HG03565 (cell line): ENCODE data around the gene EHD2.

Experiments used
- ATAC-seq: cut with Tn5 transposase; IDR thresholded peaks from one replicate; pipeline ENCODE4 v1.9.1; 2021; ENCODE audit warnings: mild to moderate bottlenecking, moderate library complexity; ENCODE audit not compliant: unreplicated experiment

EHD2 gene

GRCh38 chr19:47687906-47688305 is 25.3 kb upstream of the EHD2 start:
- ATAC-seq: no peak

GRCh38 chr19:47691090-47691489 is 22.1 kb upstream of the EHD2 start:
- no peak for ATAC-seq

DNA sequence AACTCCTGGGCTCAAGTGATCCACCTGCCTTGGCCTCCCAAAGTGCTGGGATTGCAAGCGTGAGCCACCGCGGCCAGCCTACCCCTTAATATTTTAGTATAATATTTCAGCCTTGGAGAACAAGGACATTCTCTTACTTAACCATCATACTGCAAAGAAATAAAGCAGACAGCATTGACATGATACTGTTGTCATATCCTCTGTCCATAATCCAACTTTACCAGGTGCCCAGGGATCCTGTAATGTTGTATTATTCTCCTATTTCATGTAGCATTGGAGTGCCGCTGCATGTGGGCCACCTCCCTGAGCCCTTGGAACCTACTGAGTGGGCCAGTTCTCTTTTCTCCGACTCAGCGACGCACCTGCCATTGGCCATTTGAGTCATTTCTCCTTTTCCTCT is 21.4 kb upstream of the EHD2 start:
- no peak for ATAC-seq

GRCh38 chr19:47693489-47693888 is 19.7 kb upstream of the EHD2 start:
- ATAC-seq: no peak

GRCh38 chr19:47693903-47694302 is 19.3 kb upstream of the EHD2 start:
- no peak for ATAC-seq

DNA sequence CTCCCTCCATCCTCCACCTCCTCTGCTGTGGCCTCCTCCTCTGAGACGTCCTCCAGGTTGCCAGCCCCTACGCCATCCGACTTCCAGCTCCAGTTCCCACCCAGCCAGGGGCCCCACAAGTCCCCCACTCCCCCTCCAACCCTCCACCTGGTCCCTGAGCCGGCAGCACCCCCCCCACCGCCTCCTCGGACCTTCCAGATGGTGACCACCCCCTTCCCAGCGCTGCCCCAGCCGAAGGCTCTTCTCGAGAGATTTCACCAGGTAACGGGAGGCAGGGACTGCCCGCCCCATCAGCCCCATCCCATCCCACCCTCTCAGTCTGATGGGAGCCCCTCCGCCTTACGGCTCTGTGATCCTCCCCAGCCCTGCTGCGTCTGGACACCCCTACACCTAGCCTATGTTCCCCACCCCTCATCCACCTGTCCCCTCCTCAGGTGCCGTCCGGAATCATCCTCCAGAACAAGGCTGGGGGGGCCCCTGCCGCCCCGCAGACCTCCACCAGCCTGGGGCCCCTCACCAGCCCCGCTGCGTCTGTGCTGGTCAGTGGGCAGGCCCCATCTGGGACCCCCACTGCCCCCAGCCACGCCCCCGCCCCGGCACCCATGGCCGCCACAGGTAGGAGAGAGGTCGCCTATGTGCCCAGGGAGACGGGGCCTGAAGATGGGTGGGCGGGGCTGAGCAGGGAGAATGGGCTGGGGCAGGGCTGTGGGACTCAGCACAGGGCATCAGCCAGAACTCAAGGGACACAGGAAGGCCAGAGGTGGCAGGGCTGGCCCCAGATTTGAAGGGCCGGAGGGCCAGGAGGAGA is 18.6 kb upstream of the EHD2 start:
- ATAC-seq: no peak

GRCh38 chr19:47695533-47696262 is 17.5 kb upstream of the EHD2 start:
- ATAC-seq: no peak

DNA sequence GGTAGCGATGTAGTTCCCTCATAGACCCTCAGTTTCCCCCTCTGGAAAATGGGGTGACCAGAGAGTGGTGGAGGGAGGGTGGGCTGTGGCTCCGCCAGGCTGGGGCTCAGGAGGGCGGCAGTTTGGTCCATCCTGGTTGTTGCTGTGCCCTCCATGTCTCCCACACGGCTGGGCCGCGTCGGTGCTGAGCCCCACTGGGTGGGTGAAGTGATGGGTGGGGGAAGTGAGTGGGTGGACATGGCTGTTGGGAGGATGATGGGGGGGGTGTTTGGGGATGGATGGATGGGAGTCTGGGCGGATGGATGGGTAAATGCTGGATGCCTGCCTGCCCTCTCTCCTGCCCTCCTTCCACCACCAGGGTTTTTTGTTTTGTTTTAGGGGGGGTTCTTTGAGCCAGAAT is 16.6 kb upstream of the EHD2 start:
- ATAC-seq: no peak

DNA sequence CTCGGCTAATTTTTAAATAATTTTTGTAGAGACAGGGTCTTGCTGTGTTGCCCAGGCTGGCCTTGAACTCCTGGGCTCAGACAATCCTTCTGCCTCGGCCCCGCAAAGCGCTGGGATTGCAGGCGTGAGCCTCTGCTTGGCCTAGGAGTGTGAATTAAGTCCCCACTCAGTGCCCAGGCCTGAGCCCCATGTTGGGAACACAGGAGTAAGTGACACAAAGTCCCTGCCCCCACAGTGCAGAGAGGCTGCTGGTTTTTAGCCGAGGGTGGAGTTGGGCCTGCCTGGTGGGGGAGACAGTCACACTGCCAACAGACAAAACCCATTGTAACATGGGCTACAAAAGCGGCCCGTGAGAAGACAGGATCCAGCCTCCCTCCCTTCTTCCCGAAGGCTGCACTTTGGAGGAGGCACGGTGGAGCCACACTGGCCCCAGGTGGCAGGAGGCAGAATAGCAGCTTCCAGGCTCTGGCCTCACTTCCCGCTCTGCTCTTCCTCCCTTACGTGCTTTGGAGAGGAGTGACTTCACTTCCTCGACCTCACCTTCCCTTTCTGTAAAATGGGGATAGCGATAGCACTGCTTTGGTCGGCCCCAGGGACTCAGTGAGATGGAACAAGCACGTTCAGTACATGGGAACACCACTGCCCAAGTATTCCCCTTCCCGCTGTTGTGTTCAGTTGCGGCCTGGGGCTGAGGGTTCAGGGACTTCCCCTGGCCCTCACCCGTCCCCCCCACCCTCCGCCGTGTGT is 15.2 kb upstream of the EHD2 start:
- ATAC-seq: no peak

DNA sequence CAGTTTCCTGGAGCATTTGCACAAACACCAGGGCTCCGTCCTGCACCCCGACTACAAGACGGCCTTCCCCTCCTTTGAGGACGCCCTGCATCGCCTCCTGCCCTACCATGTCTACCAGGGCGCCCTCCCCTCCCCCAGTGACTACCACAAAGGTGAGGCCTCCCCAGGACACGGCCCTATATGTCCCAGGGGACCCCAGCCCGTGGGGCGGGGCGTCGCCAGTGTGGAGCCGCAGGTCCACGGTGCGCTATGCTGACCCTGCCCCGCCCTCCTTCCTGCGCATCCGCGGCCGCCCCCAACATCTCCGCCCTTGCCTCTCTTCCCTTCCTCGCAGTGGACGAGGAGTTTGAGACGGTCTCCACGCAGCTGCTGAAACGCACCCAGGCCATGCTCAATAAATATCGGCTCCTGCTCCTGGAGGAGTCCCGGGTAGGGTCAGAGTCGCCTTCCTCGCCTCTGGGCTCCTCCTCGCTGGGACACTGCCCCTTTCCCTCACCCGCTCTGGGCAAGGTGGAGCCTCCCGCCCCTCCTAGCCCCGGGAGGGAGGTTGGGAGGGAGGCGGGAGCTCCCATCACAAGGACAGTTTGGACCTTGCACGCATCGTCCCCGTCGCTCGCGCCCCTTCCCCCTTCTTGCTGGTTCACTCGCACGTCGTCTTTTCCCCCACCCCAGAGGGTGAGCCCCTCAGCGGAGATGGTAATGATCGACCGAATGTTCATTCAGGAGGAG is 14.4 kb upstream of the EHD2 start:
- ATAC-seq: no peak

DNA sequence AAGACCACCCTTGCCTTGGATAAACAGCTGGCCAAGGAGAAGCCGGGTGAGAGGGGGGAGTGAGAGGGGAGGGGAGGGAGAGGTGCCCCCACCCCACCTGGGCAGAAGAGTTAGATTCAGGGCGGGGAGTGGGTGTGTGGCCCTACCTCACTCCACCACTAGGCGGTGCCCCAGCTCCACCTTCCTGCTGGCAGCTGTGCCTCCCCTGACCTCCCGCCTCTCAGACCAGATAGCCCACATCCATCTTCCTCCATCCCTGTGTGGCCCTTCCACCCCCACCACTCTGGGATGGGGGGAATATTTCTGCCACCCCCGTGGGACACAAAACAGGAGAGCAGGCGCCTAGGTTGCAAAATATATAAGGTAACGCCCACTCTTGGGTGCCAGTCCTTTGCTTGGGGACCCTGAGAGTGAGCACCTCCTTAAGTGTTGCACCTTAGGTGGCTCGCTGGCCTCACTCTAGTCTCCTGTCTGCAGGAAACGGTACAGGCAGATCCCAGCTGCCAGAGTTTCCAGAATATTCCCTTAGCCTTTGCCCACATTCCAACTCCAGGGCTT is 13.8 kb upstream of the EHD2 start:
- no peak for ATAC-seq

DNA sequence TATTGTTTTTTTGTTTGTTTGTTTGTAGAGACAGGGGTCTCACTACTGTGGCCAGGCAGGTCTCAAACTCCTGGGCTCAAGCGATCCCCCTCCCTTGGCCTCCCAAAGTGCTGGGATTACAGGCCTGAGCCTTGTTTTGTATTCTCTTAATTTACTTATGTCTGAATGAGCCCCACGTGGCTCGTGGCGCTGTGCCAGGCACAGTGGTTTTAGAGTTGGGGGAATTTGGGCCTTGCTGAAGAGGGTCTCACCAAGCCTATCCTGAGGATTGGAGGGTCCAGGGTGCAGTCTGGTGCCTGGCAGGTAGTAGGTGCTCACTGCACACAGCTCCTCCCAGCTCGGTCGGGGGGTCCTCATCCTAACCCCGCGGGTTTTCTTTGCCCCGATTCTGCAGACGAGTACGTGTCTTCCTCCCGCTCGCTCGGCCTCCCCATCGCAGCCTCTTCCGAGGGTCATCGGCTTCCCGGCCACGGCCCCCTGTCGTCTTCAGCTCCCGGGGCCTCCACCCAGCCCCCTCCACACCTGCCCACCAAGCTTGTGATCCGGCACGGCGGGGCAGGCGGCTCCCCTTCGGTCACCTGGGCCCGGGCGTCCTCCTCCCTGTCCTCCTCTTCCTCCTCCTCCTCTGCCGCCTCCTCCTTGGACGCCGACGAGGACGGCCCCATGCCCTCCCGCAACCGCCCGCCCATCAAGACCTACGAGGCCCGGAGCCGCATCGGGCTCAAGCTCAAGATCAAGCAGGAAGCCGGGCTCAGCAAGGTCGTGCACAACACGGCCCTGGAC is 12.1 kb upstream of the EHD2 start:
- no peak for ATAC-seq

DNA sequence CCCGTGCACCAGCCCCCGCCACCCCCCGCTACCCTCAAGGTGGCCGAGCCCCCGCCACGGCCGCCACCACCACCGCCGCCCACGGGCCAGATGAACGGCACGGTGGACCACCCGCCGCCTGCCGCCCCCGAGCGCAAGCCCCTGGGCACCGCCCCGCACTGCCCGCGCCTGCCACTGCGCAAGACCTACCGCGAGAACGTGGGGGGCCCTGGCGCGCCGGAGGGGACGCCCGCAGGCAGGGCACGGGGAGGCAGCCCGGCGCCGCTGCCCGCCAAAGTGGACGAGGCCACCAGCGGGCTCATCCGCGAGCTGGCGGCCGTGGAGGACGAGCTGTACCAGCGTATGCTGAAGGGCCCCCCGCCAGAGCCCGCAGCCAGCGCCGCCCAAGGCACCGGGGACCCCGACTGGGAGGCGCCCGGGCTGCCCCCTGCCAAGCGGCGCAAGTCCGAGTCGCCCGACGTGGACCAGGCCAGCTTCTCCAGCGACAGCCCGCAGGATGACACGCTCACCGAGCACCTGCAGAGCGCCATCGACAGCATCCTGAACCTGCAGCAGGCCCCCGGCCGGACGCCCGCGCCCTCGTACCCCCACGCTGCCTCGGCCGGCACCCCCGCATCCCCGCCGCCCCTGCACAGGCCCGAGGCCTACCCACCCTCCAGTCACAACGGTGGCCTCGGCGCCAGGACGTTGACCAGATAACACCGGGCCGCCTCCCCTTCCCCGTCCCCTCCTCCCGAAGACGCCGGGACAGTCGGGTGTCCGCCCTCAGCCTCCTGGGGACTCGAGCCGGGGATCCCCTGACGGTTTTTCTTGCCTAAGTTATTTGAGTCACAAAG is 11.3 kb upstream of the EHD2 start:
- no peak for ATAC-seq

DNA sequence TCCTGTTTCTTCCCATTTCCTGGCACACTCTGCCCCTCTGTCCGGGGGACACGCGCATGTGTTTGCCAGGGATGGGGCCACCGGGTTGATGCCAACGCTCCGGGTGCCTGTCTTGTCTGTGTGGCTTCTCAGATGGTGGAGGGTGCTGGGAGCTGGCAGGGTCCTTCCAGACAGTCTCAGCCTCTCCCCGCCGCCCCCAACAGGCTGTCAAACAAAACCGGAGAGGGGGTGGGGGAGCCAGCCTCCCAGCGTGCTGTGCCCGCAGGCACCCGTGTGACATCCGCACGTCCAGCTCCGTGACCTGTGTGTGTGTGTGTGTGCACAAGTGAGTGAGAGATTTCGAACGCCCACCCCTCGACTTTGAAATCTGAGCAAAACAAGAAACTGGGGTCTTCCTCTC is 10.6 kb upstream of the EHD2 start:
- ATAC-seq: no peak

DNA sequence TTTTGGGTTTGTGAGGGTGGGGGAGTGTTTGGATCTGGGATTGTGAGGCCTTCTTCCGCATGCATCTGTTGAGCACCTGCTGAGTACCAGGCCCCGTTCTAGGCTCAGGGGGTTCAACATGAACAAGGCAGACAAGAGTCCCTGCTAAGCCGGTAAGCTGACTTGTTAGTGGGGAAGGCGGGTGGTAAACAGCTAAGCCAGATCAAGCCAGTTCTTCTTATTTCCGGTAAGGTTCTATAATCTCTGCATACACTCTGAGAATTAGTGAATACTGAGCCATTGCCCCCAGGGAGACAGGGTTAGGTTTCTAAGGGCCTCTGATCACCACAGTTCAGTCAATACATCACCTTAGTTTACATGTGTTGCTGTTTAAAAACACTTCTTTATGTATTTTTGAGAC is 9.9 kb upstream of the EHD2 start:
- ATAC-seq: no peak

DNA sequence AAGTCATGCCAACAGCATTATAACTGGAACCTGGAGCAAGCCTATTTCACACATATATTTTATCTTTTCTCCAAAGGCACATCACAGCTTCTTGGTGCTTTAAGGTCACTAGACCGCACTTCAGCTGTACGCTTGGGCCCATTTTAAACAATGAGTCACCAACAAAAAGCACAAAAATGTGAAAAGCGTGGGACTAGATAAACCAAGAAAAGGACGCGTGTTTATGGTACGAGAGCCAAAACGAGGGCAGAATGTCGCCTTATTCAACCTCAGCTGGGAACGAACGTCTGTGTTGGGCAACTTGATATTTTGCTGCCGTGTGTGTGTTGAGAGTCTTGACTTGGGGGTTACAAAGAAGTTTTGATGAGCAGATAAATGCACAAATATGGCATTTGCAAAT is 9.2 kb upstream of the EHD2 start:
- no peak for ATAC-seq

- ATAC-seq: no peak
Observed at GRCh38 chr19:47704656-47705055, 8.6 kb upstream of the EHD2 start.

DNA sequence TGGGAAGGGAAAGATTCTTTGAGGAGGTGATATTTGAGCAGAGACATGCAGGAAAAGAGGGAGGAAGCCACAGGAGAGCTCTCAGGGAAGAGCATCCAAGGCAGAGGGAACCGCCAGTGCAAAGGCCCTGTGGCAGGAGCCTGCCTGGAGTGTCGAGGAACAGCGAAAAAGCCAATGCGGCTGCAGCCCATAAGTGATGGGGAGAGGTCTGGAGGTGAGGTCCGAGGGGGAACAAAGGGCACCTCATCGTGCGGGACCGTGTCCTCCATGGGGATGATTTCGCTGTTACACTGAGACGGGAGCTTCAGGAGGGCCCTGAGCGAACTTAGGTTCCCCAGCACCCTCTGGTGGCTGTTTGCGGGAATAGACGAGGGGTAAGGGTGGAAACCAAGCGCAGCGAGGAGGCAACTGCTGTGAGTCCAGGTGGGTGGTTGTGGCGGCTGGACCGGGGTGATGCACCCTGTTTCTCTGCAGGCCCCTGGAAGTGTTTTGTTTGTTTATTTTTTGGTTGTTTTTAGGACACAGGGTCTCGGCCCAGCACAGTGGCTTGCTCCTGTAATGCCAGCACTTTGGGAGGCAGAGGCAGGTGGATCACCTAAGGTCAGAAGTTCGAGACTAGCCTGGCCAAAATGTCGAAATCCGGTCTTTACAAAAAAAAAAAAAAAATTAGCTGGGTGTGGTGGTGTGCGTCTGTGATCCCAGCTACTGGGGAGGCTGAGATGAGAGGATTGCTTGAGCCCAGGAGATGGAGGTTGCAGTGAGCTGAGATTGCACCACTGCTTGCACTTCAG is 5.9 kb upstream of the EHD2 start:
- ATAC-seq: no peak
